ENCODE data around the gene EML2. TPM values are rescaled to one million over a fixed set of nuclear protein-coding genes. Genes with fewer than 3 reads are reported as not detected.

Gene EML2
- total and polyA plus RNA-seq, 2 experiments from 2014 or later, result 13.9 to 17.0 TPM

DNA sequence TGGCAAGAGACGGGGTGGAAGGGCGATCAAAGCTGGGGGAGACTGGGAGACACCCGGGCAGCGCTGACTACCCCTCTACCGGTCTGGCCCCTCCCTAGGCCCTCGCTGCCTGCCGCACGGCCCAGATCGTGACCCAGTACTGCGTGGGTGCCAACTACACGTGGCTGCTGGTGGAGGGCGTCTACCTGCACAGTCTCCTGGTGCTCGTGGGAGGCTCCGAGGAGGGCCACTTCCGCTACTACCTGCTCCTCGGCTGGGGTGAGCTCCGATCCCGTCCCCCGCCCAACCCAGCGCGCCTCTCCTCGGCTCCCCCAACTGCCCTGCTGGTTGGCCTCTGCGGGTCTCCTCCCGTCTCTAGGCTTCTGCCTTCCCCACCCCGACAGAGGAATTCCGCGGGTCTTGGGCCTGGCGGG, 37.7 kb upstream of the EML2 start:
- peak overlapping the region; percentile 23 for H3K4me3 ChIP-seq
- peak overlapping the region; percentile 47 for H2AFZ ChIP-seq
- H3K4me1 ChIP-seq (ENCODE audit: insufficient read depth), result peaks cover 10% of the 10 kb centered on the region
- TF ChIP-seq, protein P1, sequence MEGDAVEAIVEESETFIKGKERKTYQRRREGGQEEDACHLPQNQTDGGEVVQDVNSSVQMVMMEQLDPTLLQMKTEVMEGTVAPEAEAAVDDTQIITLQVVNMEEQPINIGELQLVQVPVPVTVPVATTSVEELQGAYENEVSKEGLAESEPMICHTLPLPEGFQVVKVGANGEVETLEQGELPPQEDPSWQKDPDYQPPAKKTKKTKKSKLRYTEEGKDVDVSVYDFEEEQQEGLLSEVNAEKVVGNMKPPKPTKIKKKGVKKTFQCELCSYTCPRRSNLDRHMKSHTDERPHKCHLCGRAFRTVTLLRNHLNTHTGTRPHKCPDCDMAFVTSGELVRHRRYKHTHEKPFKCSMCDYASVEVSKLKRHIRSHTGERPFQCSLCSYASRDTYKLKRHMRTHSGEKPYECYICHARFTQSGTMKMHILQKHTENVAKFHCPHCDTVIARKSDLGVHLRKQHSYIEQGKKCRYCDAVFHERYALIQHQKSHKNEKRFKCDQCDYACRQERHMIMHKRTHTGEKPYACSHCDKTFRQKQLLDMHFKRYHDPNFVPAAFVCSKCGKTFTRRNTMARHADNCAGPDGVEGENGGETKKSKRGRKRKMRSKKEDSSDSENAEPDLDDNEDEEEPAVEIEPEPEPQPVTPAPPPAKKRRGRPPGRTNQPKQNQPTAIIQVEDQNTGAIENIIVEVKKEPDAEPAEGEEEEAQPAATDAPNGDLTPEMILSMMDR (IDR thresholded peaks at IDR 0.05; ENCODE audit: poor library complexity), result no peak
- no peak for TF ChIP-seq EZH2 (IDR thresholded peaks at IDR 0.05; ENCODE audit: borderline replicate concordance)
- no peak for TF ChIP-seq EZH2phosphoT487 (IDR thresholded peaks at IDR 0.05; ENCODE audit: low read depth, severe bottlenecking, unreplicated experiment)
- no peaks in the 10 kb centered on the region for H3K36me3 ChIP-seq (replicated peaks; ENCODE audit: insufficient read depth, low read depth)
- H3K79me2 ChIP-seq, result no peaks in the 10 kb centered on the region
- H3K27me3 ChIP-seq, result no peaks in the 10 kb centered on the region
- peak overlapping the region; percentile 54 for H3K27ac ChIP-seq
- peak overlapping the region; percentile 89 for H3K4me2 ChIP-seq
- H3K9me3 ChIP-seq (ENCODE audit: low read depth), result no peaks in the 10 kb centered on the region
- 9% methylated on average over 19 of the region's 28 CpGs for WGBS (ENCODE audit: low lambda C conversion rate, missing lambda C conversion rate)
- peak; percentile 49 for DNase-seq (ENCODE audit: low spot score)
- no peaks in the 10 kb centered on the region for H4K20me1 ChIP-seq (ENCODE audit: insufficient read depth, poor library complexity, severe bottlenecking)
- H3K9me2 ChIP-seq (replicated peaks; ENCODE audit: insufficient read depth), result no peaks in the 10 kb centered on the region

DNA sequence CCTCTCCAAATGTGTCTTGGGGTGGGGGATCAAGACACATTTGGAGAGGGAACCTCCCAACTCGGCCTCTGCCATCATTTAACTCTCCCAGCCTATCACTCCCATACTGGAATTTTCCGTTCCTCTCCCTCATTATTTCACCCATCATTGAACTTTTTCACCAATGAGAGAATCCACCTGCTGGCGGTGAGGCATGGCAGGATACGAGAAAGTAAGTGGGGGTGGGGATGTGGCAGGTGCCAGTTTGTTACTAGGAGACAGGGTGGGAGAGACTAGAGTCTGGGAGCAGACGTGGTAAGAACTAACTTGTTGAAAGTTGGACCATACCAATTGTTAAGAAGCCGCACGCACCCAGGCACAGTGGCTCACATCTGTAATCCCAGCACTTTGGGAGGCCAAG, 35.7 kb upstream of the EML2 start:
- Histone ChIP-seq H3K4me3 (no peak overlapping the region), H2AFZ (no peak overlapping the region), H3K27ac (no peak overlapping the region), H3K4me1 (ENCODE audit: insufficient read depth) (peaks cover 11% of the 10 kb centered on the region), H3K4me2 (no peak overlapping the region), H3K9me2 (replicated peaks; ENCODE audit: insufficient read depth) (no peaks in the 10 kb centered on the region), H4K20me1 (ENCODE audit: insufficient read depth, poor library complexity, severe bottlenecking) (no peaks in the 10 kb centered on the region), H3K27me3 (peaks cover 5% of the 10 kb centered on the region), H3K79me2 (no peaks in the 10 kb centered on the region), H3K9me3 (ENCODE audit: low read depth) (no peaks in the 10 kb centered on the region), H3K36me3 (replicated peaks; ENCODE audit: insufficient read depth, low read depth) (no peaks in the 10 kb centered on the region)
- no peak for DNase-seq (ENCODE audit: low spot score)
- TF ChIP-seq, protein P1 (IDR thresholded peaks at IDR 0.05; ENCODE audit: poor library complexity), result no peak
- no peak for TF ChIP-seq EZH2 (IDR thresholded peaks at IDR 0.05; ENCODE audit: borderline replicate concordance)
- no peak for TF ChIP-seq EZH2phosphoT487 (IDR thresholded peaks at IDR 0.05; ENCODE audit: low read depth, severe bottlenecking, unreplicated experiment)
- 84% methylated on average over 7 of the region's 7 CpGs for WGBS (ENCODE audit: low lambda C conversion rate, missing lambda C conversion rate)

DNA sequence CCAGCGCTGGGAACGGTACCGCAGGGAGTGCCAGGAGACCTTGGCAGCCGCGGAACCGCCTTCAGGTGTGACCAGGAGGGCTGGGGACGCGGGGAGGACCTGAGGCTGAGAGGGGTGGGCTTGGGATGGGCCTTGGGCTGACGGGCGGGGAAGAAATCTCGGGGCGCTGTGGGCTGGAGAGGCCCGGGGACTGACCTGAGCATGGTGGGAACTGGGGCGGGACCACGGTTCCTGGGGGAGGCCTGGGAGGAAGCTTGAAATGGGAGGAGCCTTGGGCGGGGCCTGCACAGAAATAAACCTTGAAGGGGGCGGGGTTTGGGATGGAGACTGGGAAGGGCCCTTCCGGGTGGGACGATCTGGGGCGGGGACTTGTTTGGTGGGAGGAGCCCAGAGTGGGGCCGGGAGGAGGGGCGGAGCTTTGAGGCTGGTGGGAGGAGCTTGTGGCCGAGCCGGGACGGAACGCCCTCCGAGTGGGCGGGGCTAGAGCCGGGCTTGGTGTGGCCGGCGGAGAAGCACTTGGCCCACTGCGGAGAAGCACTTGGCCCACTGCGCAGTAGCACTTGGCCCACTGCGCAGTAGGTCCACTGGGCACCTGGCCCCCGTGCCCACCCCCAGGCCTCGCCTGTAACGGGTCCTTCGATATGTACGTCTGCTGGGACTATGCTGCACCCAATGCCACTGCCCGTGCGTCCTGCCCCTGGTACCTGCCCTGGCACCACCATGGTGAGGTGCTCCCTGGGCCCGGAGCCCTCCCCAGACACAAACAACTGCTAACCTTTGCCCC, 31.7 kb upstream of the EML2 start:
- Histone ChIP-seq H3K4me3 (no peak overlapping the region), H4K20me1 (ENCODE audit: insufficient read depth, poor library complexity, severe bottlenecking) (no peaks in the 10 kb centered on the region), H3K79me2 (no peaks in the 10 kb centered on the region), H3K9me3 (ENCODE audit: low read depth) (no peaks in the 10 kb centered on the region), H3K36me3 (replicated peaks; ENCODE audit: insufficient read depth, low read depth) (no peaks in the 10 kb centered on the region), H3K4me1 (ENCODE audit: insufficient read depth) (peaks cover 12% of the 10 kb centered on the region), H3K27ac (no peak overlapping the region), H3K4me2 (peak overlapping the region; percentile 72), H3K9me2 (replicated peaks; ENCODE audit: insufficient read depth) (no peaks in the 10 kb centered on the region), H2AFZ (no peak overlapping the region), H3K27me3 (peaks cover 9% of the 10 kb centered on the region)
- 29% methylated on average over 25 of the region's 42 CpGs for WGBS (ENCODE audit: low lambda C conversion rate, missing lambda C conversion rate)
- DNase-seq (ENCODE audit: low spot score), result peak; percentile 90
- TF ChIP-seq EZH2phosphoT487 (IDR thresholded peaks at IDR 0.05; ENCODE audit: low read depth, severe bottlenecking, unreplicated experiment), result no peak
- TF ChIP-seq EZH2 (IDR thresholded peaks at IDR 0.05; ENCODE audit: borderline replicate concordance), result no peak
- TF ChIP-seq, protein P1 (IDR thresholded peaks at IDR 0.05; ENCODE audit: poor library complexity), result no peak

Data from hepatocyte (in vitro differentiated cells).